Measurements from ENCODE around the gene SUSD4. TPM values are rescaled to one million over a fixed set of nuclear protein-coding genes. Genes with fewer than 3 reads are reported as not detected.

The SUSD4 gene
- total RNA-seq, 1 donor from 2014 or later, result 26.3 TPM

DNA sequence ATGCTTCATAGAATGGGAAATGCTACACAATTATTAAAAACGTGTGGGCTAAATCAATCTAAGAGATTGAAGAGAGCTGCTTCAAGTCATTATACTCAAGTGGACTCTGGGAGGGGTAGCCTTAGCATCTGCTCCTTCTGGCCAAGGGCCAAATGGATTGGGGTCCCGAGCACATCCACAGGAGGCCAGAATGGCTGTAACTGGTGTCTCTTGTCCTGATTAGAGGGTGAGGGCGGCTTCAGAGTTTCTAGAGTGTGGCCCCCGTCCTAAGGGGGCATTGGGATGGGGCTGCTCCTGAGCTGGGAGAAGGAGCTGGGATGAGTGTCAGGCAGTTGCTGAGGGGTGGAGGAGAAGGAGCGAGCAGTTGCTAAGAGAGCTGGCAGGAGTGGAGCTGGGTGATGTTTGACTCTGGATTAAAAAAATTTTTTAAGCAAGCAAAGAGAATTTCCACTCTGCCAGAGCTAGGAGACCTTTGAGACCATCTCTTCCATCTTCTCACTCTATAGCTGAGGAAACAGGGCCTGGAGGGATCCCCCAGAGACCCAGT, 149.6 kb downstream of the SUSD4 start:
- intact Hi-C loops (cut with DNase I), result no loop called here

DNA sequence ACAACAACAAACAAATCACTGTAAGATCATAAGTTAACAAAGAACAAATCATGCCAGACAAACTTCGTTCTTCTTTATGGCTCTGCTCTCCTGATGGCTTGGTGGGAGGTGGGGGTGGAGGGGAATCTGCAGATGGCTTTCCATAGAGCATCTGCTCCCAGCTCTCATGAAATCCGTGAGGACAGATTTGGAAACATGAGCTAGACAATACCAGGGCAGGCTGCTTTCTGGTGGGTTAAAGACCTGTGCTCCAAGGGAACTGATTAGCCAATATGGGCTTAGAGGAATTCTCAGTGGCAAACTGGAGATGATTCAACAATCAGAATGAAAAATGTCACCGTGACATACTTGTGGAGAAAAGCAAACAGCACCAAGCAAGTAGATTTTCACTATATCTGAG, 151.5 kb downstream of the SUSD4 start:
- H3K27ac ChIP-seq, result no peak overlapping the region
- H3K36me3 ChIP-seq, result no peaks in the 10 kb centered on the region

More for the DNA sequence above, 149.6 kb downstream of the SUSD4 start:
- TF ChIP-seq, protein P1, sequence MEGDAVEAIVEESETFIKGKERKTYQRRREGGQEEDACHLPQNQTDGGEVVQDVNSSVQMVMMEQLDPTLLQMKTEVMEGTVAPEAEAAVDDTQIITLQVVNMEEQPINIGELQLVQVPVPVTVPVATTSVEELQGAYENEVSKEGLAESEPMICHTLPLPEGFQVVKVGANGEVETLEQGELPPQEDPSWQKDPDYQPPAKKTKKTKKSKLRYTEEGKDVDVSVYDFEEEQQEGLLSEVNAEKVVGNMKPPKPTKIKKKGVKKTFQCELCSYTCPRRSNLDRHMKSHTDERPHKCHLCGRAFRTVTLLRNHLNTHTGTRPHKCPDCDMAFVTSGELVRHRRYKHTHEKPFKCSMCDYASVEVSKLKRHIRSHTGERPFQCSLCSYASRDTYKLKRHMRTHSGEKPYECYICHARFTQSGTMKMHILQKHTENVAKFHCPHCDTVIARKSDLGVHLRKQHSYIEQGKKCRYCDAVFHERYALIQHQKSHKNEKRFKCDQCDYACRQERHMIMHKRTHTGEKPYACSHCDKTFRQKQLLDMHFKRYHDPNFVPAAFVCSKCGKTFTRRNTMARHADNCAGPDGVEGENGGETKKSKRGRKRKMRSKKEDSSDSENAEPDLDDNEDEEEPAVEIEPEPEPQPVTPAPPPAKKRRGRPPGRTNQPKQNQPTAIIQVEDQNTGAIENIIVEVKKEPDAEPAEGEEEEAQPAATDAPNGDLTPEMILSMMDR (IDR thresholded peaks at IDR 0.05), result no peak
- TF ChIP-seq POLR2A (IDR thresholded peaks at IDR 0.05) (no peak), POLR2AphosphoS5 (IDR thresholded peaks at IDR 0.05; ENCODE audit: insufficient read depth in 1 of 2, low read depth in 1 of 2) (no peak)
- Histone ChIP-seq H3K4me3 (no peak overlapping the region), H3K27ac (no peak overlapping the region), H3K36me3 (no peaks in the 10 kb centered on the region), H3K4me1 (no peaks in the 10 kb centered on the region), H3K27me3 (no peaks in the 10 kb centered on the region), H3K9me3 (no peaks in the 10 kb centered on the region)
- DNase-seq (ENCODE audit: extremely low spot score in 2 of 2), result peak; percentile 60 to 61

DNA sequence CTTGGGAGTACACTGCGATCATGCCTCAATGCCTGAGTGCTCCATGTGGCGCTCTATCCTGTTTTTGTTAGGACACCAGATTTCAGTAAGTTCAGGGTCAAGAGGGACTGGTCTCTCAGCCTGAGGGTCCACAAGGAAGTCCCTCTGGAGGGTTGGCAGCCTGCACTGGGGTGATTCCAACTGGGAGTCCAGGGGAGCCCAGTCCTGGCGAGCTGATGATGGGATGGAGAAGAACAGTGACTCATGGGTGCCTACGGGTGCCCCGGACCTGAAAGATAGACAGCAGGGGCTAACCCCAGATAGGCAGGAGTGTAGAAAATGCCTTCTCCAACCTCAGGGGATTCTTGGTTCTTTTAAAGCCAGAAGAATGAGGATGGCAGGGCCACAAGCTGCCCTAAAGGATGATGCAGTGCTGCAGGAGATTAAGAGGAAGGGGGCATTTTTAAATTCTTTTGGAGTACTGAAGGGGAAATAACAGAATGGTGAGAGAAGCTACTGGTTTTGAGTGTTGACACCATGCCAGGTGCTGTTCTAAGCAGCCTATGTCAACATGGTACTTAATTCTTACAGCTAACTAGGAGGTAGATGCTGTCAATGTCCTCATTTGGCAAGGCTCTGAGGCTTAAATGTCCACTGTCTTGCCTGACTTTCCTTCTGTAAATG, 152.5 kb downstream of the SUSD4 start:
- H3K36me3 ChIP-seq, result no peaks in the 10 kb centered on the region
- H3K4me3 ChIP-seq, result no peak overlapping the region
- no peak for TF ChIP-seq POLR2AphosphoS5 (IDR thresholded peaks at IDR 0.05; ENCODE audit: insufficient read depth in 1 of 2, low read depth in 1 of 2)
- TF ChIP-seq, protein P1 (IDR thresholded peaks at IDR 0.05), result no peak
- no peak for TF ChIP-seq POLR2A (IDR thresholded peaks at IDR 0.05)
- no peak for DNase-seq (ENCODE audit: extremely low spot score in 2 of 2)
- intact Hi-C loops (cut with DNase I), result no loop called here
- no peak overlapping the region for H3K27ac ChIP-seq
- no peaks in the 10 kb centered on the region for H3K9me3 ChIP-seq
- no peaks in the 10 kb centered on the region for H3K4me1 ChIP-seq
- H3K27me3 ChIP-seq, result no peaks in the 10 kb centered on the region

More for the DNA sequence above, 151.5 kb downstream of the SUSD4 start:
- Histone ChIP-seq H3K4me1 (no peaks in the 10 kb centered on the region), H3K9me3 (no peaks in the 10 kb centered on the region), H3K27me3 (no peaks in the 10 kb centered on the region), H3K4me3 (no peak overlapping the region)
- intact Hi-C loops (cut with DNase I), result no loop called here
- TF ChIP-seq POLR2A (IDR thresholded peaks at IDR 0.05) (no peak), POLR2AphosphoS5 (IDR thresholded peaks at IDR 0.05; ENCODE audit: insufficient read depth in 1 of 2, low read depth in 1 of 2) (no peak)
- TF ChIP-seq, protein P1 (IDR thresholded peaks at IDR 0.05), result no peak
- no peak for DNase-seq (ENCODE audit: extremely low spot score in 2 of 2)

DNA sequence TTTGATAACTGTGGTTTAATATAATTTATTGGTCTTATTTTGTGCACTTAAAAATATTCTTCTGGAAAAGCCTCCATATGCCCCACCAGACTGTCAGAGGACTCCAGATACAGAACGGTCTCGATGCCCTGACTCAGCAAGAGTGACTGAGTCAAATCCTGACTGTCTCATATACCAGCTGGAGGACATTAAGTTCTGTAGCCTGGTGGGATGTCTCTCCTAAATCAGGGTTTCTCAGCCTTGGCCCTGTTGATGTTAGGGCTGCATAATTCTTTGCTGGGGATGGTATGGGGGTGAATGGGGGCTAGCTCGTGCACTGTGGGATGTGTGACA, 153.2 kb downstream of the SUSD4 start:
- intact Hi-C loops (cut with DNase I), result no loop called here
- DNase-seq (ENCODE audit: extremely low spot score in 2 of 2), result no peak

More for the DNA sequence above, 153.2 kb downstream of the SUSD4 start:
- Histone ChIP-seq H3K27me3 (no peaks in the 10 kb centered on the region), H3K4me3 (no peak overlapping the region), H3K36me3 (no peaks in the 10 kb centered on the region), H3K4me1 (no peaks in the 10 kb centered on the region), H3K27ac (no peak overlapping the region), H3K9me3 (no peaks in the 10 kb centered on the region)
- TF ChIP-seq POLR2A (IDR thresholded peaks at IDR 0.05) (no peak), POLR2AphosphoS5 (IDR thresholded peaks at IDR 0.05; ENCODE audit: insufficient read depth in 1 of 2, low read depth in 1 of 2) (no peak)
- TF ChIP-seq, protein P1 (IDR thresholded peaks at IDR 0.05), result no peak
